Caco-2 (cell line): ENCODE measurements around the gene RXYLT1. TPM values are rescaled to one million over a fixed set of nuclear protein-coding genes. Genes with fewer than 3 reads are reported as not detected.
A peak's percentile ranks its signal among the peaks of the same experiment; 100 is the strongest.
"Not testable (repeated sequence)": the region's sequence is repeated elsewhere in the genome, so short reads cannot be mapped to it uniquely, and the experiment has no call there.

Source experiments
- Bru-seq: library from RNA; stranded (reverse); fragments of 400-500 nt; gene quantifications from one replicate; lab custom pipeline; 2021; lab: Mats Ljungman, UMichigan
- BruChase-seq, 2 experiments: library from RNA; stranded (reverse); fragments of 400-500 nt; gene quantifications; one replicate each; lab custom pipeline; 2021; lab: Mats Ljungman, UMichigan
- BruUV-seq: library from RNA; stranded (reverse); fragments of 400-500 nt; replicated peaks from 2 replicates; lab custom pipeline; 2021; lab: Mats Ljungman, UMichigan
- CTCF ChIA-PET: fragments of 300-600 bp; sonication (Branson Sonifier 250); formaldehyde crosslinking; loops from one replicate; lab custom pipeline; 2022; ENCODE audit warnings: antibody characterized with exemption; lab: Charles Lee
- POLR2A ChIA-PET: fragments of 300-600 bp; sonication (Branson Sonifier 250); formaldehyde crosslinking; loops from one replicate; lab custom pipeline; 2022; ENCODE audit warnings: antibody characterized with exemption; lab: Charles Lee
- DNase-seq, 2 experiments: peaks; one replicate each; pipeline versions ENCODE4 v3.0.0 to v3.0.0-alpha.2; 2020 to 2022
- H3K27me3 ChIP-seq: replicated peaks from 2 replicates; pipeline ENCODE4 v1.6.0; 2011; ENCODE audit warnings: low read length; ENCODE audit not compliant: control insufficient read depth, insufficient read depth
- H3K36me3 ChIP-seq: 2 replicates; pipeline ENCODE4 v1.5.1; 2011; ENCODE audit warnings: low read length; ENCODE audit not compliant: control insufficient read depth, insufficient read depth
- H3K4me1 ChIP-seq: fragments of 250-450 bp; sonication (Bioruptor Pico); 2 replicates; pipeline ENCODE4 v1.5.1; 2020; ENCODE audit warnings: mild to moderate bottlenecking
- H3K4me3 ChIP-seq: 2 replicates; pipeline ENCODE4 v1.5.1; 2011; ENCODE audit warnings: low read depth, mild to moderate bottlenecking, control low read depth, low read length
- H3K9me3 ChIP-seq: fragments of 250-450 bp; sonication (Bioruptor Pico); 2 replicates; pipeline ENCODE4 v1.5.1; 2020; ENCODE audit warnings: mild to moderate bottlenecking, moderate library complexity
- H3K27ac Mint-ChIP-seq: one replicate; pipeline ENCODE4 v1.8.0; 2022; ENCODE audit warnings: mixed read lengths; ENCODE audit not compliant: unreplicated experiment
- H3K27me3 Mint-ChIP-seq: one replicate; pipeline ENCODE4 v1.8.0; 2022; ENCODE audit warnings: mixed read lengths; ENCODE audit not compliant: insufficient read depth, unreplicated experiment
- H3K36me3 Mint-ChIP-seq: one replicate; pipeline ENCODE4 v1.8.0; 2022; ENCODE audit warnings: mild to moderate bottlenecking, mixed read lengths; ENCODE audit not compliant: insufficient read depth, unreplicated experiment
- H3K4me1 Mint-ChIP-seq: one replicate; pipeline ENCODE4 v1.8.0; 2022; ENCODE audit warnings: low read depth, mixed read lengths; ENCODE audit not compliant: unreplicated experiment
- H3K4me3 Mint-ChIP-seq: one replicate; pipeline ENCODE4 v1.8.0; 2022; ENCODE audit warnings: mild to moderate bottlenecking, moderate library complexity, mixed read lengths; ENCODE audit not compliant: unreplicated experiment
- H3K9me3 Mint-ChIP-seq: one replicate; pipeline ENCODE4 v1.8.0; 2022; ENCODE audit warnings: mixed read lengths; ENCODE audit not compliant: unreplicated experiment
- intact Hi-C: fragments of 100-400 bp; cut with micrococcal nuclease; formaldehyde crosslinking; loops from one replicate; pipeline ENCODE4 v1.10.0; 2022; ENCODE audit not compliant: unreplicated experiment
- long read RNA-seq: library from polyadenylated mRNA; stranded (forward); transcript quantifications from one replicate; pipeline ENCODE4 v2.0.0, GENCODE V29; 2022
- total RNA-seq: library from RNA; stranded (reverse); gene quantifications from 2 replicates; pipeline ENCODE4 v1.2.3, GENCODE V29; 2022
- TF ChIP-seq, protein P1 (sequence below), 2 experiments: fragments of 200-600 bp in 1 of 2; IDR thresholded peaks; 1 replicate in 1 of 2; 2 replicates in 1 of 2; pipeline versions ENCODE4 v1.5.1 to v1.8.0; 2011 to 2022; ENCODE audit warnings: antibody characterized with exemption in 1 of 2, control low read depth in 1 of 2, inconsistent platforms in 1 of 2, low read depth in 1 of 2, low read length in 1 of 2, mild to moderate bottlenecking in 1 of 2, moderate library complexity in 1 of 2; ENCODE audit not compliant: insufficient read depth in 1 of 2, severe bottlenecking in 1 of 2, unreplicated experiment in 1 of 2

RXYLT1 gene, protein sequence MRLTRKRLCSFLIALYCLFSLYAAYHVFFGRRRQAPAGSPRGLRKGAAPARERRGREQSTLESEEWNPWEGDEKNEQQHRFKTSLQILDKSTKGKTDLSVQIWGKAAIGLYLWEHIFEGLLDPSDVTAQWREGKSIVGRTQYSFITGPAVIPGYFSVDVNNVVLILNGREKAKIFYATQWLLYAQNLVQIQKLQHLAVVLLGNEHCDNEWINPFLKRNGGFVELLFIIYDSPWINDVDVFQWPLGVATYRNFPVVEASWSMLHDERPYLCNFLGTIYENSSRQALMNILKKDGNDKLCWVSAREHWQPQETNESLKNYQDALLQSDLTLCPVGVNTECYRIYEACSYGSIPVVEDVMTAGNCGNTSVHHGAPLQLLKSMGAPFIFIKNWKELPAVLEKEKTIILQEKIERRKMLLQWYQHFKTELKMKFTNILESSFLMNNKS
- 7.2 and 9.1 TPM in 2 replicates for total RNA-seq
- Bru-seq, nascent RNA: percentile 63 among the genes with signal in this experiment
- percentile 58 among the genes with signal in this experiment for BruChase-seq, experiment 1, labeled RNA remaining after a 2-hour chase
- BruChase-seq, experiment 2, labeled RNA remaining after a 6-hour chase: percentile 65 among the genes with signal in this experiment
- long read RNA-seq, full-length matches to known transcripts: 26 of 33 reads
- long read RNA-seq, partial matches to known transcripts: 3 of 33 reads
- long read RNA-seq, other reads (novel, unspliced or antisense): 4 of 33 reads

DNA sequence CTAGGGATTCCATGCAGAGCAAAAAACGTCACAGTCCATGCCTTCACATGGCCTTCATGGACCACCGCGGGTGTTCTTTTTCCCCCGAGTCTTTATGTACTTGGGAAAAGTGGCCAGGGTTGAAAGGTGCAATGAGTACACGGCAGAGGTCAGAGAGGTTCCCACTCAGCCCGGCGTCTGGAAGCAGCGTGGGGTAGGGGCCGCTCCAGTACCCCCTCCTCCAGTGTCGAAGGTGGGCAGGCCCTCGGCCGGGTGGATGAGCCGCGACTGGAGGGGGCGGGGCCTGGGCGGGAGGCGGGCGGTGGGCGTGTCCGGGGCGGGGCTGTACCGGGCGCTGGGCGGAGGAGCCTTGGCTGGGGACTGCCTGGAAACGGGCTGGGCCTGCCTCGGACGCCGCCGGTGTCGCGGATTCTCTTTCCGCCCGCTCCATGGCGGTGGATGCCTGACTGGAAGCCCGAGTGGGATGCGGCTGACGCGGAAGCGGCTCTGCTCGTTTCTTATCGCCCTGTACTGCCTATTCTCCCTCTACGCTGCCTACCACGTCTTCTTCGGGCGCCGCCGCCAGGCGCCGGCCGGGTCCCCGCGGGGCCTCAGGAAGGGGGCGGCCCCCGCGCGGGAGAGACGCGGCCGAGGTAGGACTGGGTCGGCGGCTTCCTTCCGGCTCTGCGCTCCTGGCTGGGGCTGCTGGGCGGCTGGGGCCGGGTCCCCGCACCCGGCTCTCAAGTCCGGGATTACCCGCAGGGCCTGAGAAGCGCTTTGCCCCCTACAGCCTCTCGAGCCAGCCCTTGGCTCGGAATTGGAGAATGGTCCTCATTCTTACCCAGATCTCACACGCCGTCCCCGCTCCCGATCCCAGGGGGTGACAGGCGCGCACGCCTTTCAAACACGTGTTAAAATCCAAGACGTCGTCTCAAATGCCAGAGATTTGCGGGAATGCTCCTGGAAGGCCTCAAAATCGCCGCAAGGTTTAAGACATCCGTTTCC lies at the start of gene RXYLT1:
TSS of gene RXYLT1 (plus strand) at position 412 of the 984 bp plus-strand sequence. CDS start at position 464, 52 bp downstream.
- intact Hi-C loops: no loop called here
- no TSS peak for BruUV-seq
- peak within 1 kb of the TSS; percentile 86 for H3K27ac Mint-ChIP-seq
- peak; percentile 83 to 87 for DNase-seq
- peak within 1 kb of the TSS; percentile 98 for H3K4me3 Mint-ChIP-seq
- H3K4me3 ChIP-seq: peak within 1 kb of the TSS; percentile 89
- H3K27me3 Mint-ChIP-seq: peaks cover 7% of the 10 kb centered on the region
- no peaks in the 10 kb centered on the region for H3K9me3 Mint-ChIP-seq
- H3K36me3 ChIP-seq: no peaks in the 10 kb centered on the region
- no peaks in the 10 kb centered on the region for H3K9me3 ChIP-seq
- POLR2A ChIA-PET: no interaction called here
- CTCF ChIA-PET: no interaction called here
- TF ChIP-seq, protein P1, sequence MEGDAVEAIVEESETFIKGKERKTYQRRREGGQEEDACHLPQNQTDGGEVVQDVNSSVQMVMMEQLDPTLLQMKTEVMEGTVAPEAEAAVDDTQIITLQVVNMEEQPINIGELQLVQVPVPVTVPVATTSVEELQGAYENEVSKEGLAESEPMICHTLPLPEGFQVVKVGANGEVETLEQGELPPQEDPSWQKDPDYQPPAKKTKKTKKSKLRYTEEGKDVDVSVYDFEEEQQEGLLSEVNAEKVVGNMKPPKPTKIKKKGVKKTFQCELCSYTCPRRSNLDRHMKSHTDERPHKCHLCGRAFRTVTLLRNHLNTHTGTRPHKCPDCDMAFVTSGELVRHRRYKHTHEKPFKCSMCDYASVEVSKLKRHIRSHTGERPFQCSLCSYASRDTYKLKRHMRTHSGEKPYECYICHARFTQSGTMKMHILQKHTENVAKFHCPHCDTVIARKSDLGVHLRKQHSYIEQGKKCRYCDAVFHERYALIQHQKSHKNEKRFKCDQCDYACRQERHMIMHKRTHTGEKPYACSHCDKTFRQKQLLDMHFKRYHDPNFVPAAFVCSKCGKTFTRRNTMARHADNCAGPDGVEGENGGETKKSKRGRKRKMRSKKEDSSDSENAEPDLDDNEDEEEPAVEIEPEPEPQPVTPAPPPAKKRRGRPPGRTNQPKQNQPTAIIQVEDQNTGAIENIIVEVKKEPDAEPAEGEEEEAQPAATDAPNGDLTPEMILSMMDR (IDR thresholded peaks at IDR 0.05; ENCODE audit: insufficient read depth in 1 of 2, low read depth in 1 of 2, low read length in 1 of 2, severe bottlenecking in 1 of 2, unreplicated experiment in 1 of 2): no peak
- H3K27me3 ChIP-seq: no peaks in the 10 kb centered on the region
- peaks cover 7% of the 10 kb centered on the region for H3K36me3 Mint-ChIP-seq
- H3K4me1 Mint-ChIP-seq: peaks cover 8% of the 10 kb centered on the region
- no peaks in the 10 kb centered on the region for H3K4me1 ChIP-seq

DNA sequence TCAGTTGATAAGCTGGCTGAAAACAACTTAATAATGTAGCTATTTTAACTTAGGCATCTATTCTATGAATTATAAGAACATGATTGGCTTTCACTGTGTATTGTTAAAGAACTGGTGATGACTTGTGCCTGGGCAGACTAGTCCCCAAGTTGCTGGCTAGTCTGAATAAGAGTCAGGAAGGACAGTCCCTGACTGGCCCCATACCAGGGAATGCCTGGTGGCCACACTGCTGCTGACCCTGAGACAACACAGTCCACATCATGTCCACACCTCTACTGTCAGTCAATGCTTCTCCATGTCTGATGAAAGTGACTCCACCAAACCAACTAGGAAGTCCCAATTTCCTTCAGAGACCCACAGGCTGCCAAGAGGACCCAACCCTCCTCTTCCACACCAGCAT lies 46.9 kb upstream of the RXYLT1 start:
- intact Hi-C loops, H3K4me1 Mint-ChIP-seq, H3K4me3 Mint-ChIP-seq, POLR2A ChIA-PET, BruUV-seq, H3K4me3 ChIP-seq, CTCF ChIA-PET, H3K9me3 ChIP-seq, H3K27ac Mint-ChIP-seq, H3K27me3 ChIP-seq, H3K36me3 Mint-ChIP-seq, H3K36me3 ChIP-seq, H3K9me3 Mint-ChIP-seq, H3K4me1 ChIP-seq, DNase-seq, H3K27me3 Mint-ChIP-seq: not testable (repeated sequence)

DNA sequence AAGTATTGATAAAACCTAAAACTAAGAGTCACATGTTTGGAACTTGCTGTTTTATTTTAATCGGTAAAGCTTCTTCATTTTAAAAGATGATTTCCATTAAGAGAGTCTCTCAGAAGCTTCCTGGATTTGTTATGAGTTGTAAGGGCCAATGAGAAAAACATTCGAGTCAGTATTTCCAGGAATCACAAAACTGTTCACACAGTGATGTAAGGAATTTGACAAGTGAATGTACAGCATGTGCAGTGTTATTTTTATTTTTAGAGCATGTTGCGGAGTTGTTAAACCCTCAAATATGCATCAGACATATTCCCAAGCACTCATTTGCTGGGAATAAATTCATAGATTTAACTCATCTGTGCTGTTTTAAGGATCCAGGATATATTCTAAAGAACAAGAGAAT lies 46.1 kb upstream of the RXYLT1 start:
- H3K36me3 Mint-ChIP-seq, POLR2A ChIA-PET, H3K27me3 ChIP-seq, H3K4me3 Mint-ChIP-seq, intact Hi-C loops, H3K9me3 ChIP-seq, H3K4me1 Mint-ChIP-seq, H3K27me3 Mint-ChIP-seq, H3K36me3 ChIP-seq, CTCF ChIA-PET, BruUV-seq, DNase-seq, H3K27ac Mint-ChIP-seq, H3K9me3 Mint-ChIP-seq, H3K4me1 ChIP-seq, H3K4me3 ChIP-seq: not testable (repeated sequence)

DNA sequence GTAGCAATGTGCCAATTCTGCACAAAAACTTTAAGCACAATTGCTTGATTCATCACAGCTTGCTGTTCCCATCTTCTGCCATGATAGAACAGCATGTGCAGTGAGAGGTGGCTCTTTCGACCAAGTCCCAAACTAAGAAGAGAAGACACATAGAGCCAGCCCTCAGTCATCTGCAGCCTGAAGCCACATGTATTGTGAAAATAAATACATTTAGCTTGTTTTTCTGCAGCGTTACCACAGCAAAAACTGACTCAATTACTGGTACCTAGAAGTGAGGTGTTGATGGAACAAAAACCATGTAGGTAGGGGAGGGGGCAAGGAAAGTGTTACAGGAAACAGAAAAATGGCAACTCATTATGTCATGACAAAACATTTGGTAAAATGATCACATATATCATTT lies 39.2 kb upstream of the RXYLT1 start:
- H3K27ac Mint-ChIP-seq, H3K9me3 Mint-ChIP-seq, H3K4me3 Mint-ChIP-seq, H3K9me3 ChIP-seq, CTCF ChIA-PET, H3K36me3 ChIP-seq, H3K4me3 ChIP-seq, BruUV-seq, intact Hi-C loops, H3K27me3 ChIP-seq, H3K36me3 Mint-ChIP-seq, H3K27me3 Mint-ChIP-seq, H3K4me1 ChIP-seq, POLR2A ChIA-PET, H3K4me1 Mint-ChIP-seq, DNase-seq: not testable (repeated sequence)

DNA sequence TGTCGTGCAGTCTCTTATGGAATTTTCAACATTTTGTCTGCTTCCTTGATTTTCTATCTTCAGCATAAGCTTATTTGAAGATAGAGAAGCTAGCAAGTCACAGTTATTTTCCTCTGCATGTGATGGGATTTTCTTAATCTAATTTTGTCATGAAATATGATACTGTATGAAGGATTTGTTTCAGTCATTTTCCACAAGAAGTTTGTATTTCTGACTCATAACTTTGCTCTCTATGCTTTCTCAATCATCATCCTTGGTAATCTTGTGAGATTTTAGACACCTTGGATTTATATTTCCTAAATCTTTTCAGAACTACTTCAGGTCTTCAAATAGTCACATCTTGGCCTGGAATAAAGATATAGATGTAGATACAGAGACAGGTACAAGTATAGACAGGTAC lies 38.3 kb upstream of the RXYLT1 start:
- intact Hi-C loops, H3K9me3 Mint-ChIP-seq: not testable (repeated sequence)

More for the DNA sequence above, 38.3 kb upstream of the RXYLT1 start:
- BruUV-seq, H3K9me3 ChIP-seq, H3K36me3 ChIP-seq, POLR2A ChIA-PET, H3K36me3 Mint-ChIP-seq, H3K4me3 ChIP-seq, DNase-seq, H3K4me3 Mint-ChIP-seq, H3K4me1 ChIP-seq, H3K27me3 ChIP-seq, H3K27ac Mint-ChIP-seq, H3K4me1 Mint-ChIP-seq, H3K27me3 Mint-ChIP-seq, CTCF ChIA-PET: not testable (repeated sequence)
